ENCODE data around the gene OR6X1.

DNA sequence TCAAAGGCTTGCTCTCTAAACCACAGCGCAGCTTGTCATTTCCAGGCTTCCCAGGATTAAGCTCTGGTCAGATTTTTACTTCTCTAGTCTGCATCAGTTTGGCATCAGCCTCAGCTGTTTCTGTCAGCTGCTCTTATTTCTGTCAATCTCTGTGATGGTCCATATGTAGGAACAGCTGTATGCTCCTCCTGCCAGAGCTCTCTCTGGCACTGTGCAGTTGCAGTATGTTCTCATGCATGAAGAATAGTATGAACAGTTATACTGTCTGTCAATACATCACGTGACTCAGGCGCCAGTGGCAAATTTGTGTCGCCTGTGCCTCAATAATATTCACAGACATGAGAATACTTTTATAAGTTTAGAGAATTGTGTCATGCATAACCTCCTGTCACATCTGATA lies 45.1 kb upstream of the OR6X1 start:
- no peak for TF ChIP-seq POLR2A (IDR thresholded peaks at IDR 0.05; ENCODE audit: low read depth, low read length)
- TF ChIP-seq POLR2AphosphoS5 (IDR thresholded peaks at IDR 0.05; ENCODE audit: low read depth, low read length) = no peak

Measured in GM12892 (cell line).